ENCODE measurements around the gene FAM168A.

Gene FAM168A

GRCh38 chr11:73495731-73496130 is 102.2 kb downstream of the FAM168A start:
- H3K27ac ChIP-seq (ENCODE audit: low read length) = no peak overlapping the region
- H3F3A ChIP-seq (ENCODE audit: insufficient read depth, low read length) = no peaks in the 10 kb centered on the region
- TF ChIP-seq EZH2phosphoT487 (IDR thresholded peaks at IDR 0.05; ENCODE audit: low read length) (no peak), CTCF (IDR thresholded peaks at IDR 0.05; ENCODE audit: low read length) (no peak), EZH2 (optimal IDR thresholded peaks at IDR 0.05; ENCODE audit: low read depth, low read length) (no peak)
- no peak overlapping the region for H3K9ac ChIP-seq (ENCODE audit: low read length)
- H3K79me2 ChIP-seq (ENCODE audit: low read length) = no peaks in the 10 kb centered on the region
- H3K4me1 ChIP-seq (ENCODE audit: low read length) = no peaks in the 10 kb centered on the region
- H4K20me1 ChIP-seq (ENCODE audit: insufficient read depth, low read length) = no peaks in the 10 kb centered on the region
- no peaks in the 10 kb centered on the region for H3K9me3 ChIP-seq (replicated peaks; ENCODE audit: insufficient read depth, low read length)
- no peaks in the 10 kb centered on the region for H3K36me3 ChIP-seq (replicated peaks; ENCODE audit: insufficient read depth, low read length)
- H2AFZ ChIP-seq (ENCODE audit: low read length) = no peak overlapping the region
- no peak overlapping the region for H3K4me3 ChIP-seq (ENCODE audit: low read length)
- H3K27me3 ChIP-seq (replicated peaks; ENCODE audit: insufficient read depth, low read length) = no peaks in the 10 kb centered on the region
- DNase-seq = no peak
- H3K4me2 ChIP-seq (ENCODE audit: low read depth, low read length) = no peak overlapping the region
- H3K9me2 ChIP-seq (replicated peaks; ENCODE audit: insufficient read depth, low read length) = no peaks in the 10 kb centered on the region

DNA sequence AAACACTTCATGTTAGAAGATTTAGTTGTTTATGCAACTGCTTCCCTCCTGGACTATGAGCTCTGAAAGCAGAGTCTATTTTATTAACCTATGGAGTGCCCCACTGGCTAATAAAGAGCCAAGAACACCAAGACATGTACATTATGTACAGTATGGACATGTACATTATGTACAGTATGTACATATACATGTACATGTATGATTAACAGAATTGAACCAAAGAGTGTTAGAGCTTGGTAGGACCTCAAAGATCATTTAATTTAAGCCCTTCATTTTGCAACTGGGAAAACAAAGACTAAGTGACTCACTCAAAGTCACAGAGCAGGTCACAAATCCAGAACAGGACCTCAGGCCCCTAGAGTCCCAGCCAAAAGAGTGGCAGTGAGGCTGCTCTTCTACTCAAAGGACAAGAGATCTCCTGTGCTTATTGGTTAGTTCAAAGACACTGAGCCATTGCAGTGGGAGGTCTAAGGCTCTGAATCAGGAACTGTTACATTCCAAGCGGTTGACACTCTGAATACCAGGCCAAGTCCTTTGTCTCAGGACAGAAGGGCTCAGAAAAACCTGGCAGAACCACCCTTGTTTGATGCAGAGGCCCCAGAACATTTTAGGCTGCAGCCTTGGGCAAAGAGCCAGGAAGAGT is 103.8 kb downstream of the FAM168A start:
- H3K9ac ChIP-seq (ENCODE audit: low read length) = no peak overlapping the region
- TF ChIP-seq EZH2phosphoT487 (IDR thresholded peaks at IDR 0.05; ENCODE audit: low read length) (no peak), CTCF (IDR thresholded peaks at IDR 0.05; ENCODE audit: low read length) (no peak), EZH2 (optimal IDR thresholded peaks at IDR 0.05; ENCODE audit: low read depth, low read length) (no peak)

GRCh38 chr11:73481626-73482025 is 116.3 kb downstream of the FAM168A start:
- no peaks in the 10 kb centered on the region for H3K79me2 ChIP-seq (ENCODE audit: low read length)

More for the DNA sequence above, 103.8 kb downstream of the FAM168A start:
- H3K4me3 ChIP-seq (ENCODE audit: low read length) = no peak overlapping the region
- H3K9me3 ChIP-seq (replicated peaks; ENCODE audit: insufficient read depth, low read length) = no peaks in the 10 kb centered on the region
- no peak overlapping the region for H2AFZ ChIP-seq (ENCODE audit: low read length)
- DNase-seq = no peak
- no peaks in the 10 kb centered on the region for H3K9me2 ChIP-seq (replicated peaks; ENCODE audit: insufficient read depth, low read length)
- no peaks in the 10 kb centered on the region for H4K20me1 ChIP-seq (ENCODE audit: insufficient read depth, low read length)
- H3K4me2 ChIP-seq (ENCODE audit: low read depth, low read length) = no peak overlapping the region
- no peaks in the 10 kb centered on the region for H3K27me3 ChIP-seq (replicated peaks; ENCODE audit: insufficient read depth, low read length)
- H3K79me2 ChIP-seq (ENCODE audit: low read length) = no peaks in the 10 kb centered on the region
- no peaks in the 10 kb centered on the region for H3K36me3 ChIP-seq (replicated peaks; ENCODE audit: insufficient read depth, low read length)
- no peaks in the 10 kb centered on the region for H3K4me1 ChIP-seq (ENCODE audit: low read length)
- H3K27ac ChIP-seq (ENCODE audit: low read length) = no peak overlapping the region
- no peaks in the 10 kb centered on the region for H3F3A ChIP-seq (ENCODE audit: insufficient read depth, low read length)

More at GRCh38 chr11:73481626-73482025, 116.3 kb downstream of the FAM168A start:
- no peaks in the 10 kb centered on the region for H3K4me1 ChIP-seq (ENCODE audit: low read length)
- H3F3A ChIP-seq (ENCODE audit: insufficient read depth, low read length) = no peaks in the 10 kb centered on the region
- H3K27me3 ChIP-seq (replicated peaks; ENCODE audit: insufficient read depth, low read length) = no peaks in the 10 kb centered on the region
- H3K9me3 ChIP-seq (replicated peaks; ENCODE audit: insufficient read depth, low read length) = no peaks in the 10 kb centered on the region
- TF ChIP-seq EZH2phosphoT487 (IDR thresholded peaks at IDR 0.05; ENCODE audit: low read length) = no peak
- TF ChIP-seq CTCF (IDR thresholded peaks at IDR 0.05; ENCODE audit: low read length) = no peak
- TF ChIP-seq EZH2 (optimal IDR thresholded peaks at IDR 0.05; ENCODE audit: low read depth, low read length) = no peak
- H3K27ac ChIP-seq (ENCODE audit: low read length) = no peak overlapping the region
- no peaks in the 10 kb centered on the region for H3K9me2 ChIP-seq (replicated peaks; ENCODE audit: insufficient read depth, low read length)
- no peaks in the 10 kb centered on the region for H4K20me1 ChIP-seq (ENCODE audit: insufficient read depth, low read length)
- no peak overlapping the region for H2AFZ ChIP-seq (ENCODE audit: low read length)
- no peak for DNase-seq
- H3K4me3 ChIP-seq (ENCODE audit: low read length) = no peak overlapping the region
- no peaks in the 10 kb centered on the region for H3K36me3 ChIP-seq (replicated peaks; ENCODE audit: insufficient read depth, low read length)
- H3K4me2 ChIP-seq (ENCODE audit: low read depth, low read length) = no peak overlapping the region
- no peak overlapping the region for H3K9ac ChIP-seq (ENCODE audit: low read length)
